Endothelial cell of umbilical vein (primary cell): ENCODE measurements around the gene TLE3. TPM values are rescaled to one million over a fixed set of nuclear protein-coding genes. Genes with fewer than 3 reads are reported as not detected.

Experiments used
- BruUV-seq: library from RNA; stranded (reverse); fragments of 400-500 nt; replicated peaks from 2 replicates; lab custom pipeline; 2021; lab: Mats Ljungman, UMichigan
- CTCF ChIA-PET: fragments of 300-600, 350-600 bp; sonication (Branson Sonifier 250); formaldehyde crosslinking; loops from one replicate; lab custom pipeline; 2021; ENCODE audit warnings: antibody characterized with exemption, inconsistent platforms; lab: Charles Lee
- POLR2A ChIA-PET: fragments of 300-600, 350-600 bp; sonication (Branson Sonifier 250); formaldehyde crosslinking; loops from one replicate; lab custom pipeline; 2021; ENCODE audit warnings: antibody characterized with exemption, inconsistent platforms; lab: Charles Lee
- DNase-seq: peaks from one replicate; pipeline ENCODE4 v3.0.0-alpha.2; 2011; ENCODE audit warnings: low read depth, low spot score
- FAIRE-seq: peaks from 2 replicates; lab custom pipeline; 2011; peaks lifted over from hg19 to GRCh38; lab: Jason Lieb, UNC
- H2AFZ ChIP-seq: 2 replicates; pipeline ENCODE4 v1.6.0; 2012; ENCODE audit warnings: low read depth, low read length, control low read depth, inconsistent platforms
- H3K27ac ChIP-seq: 2 replicates; pipeline ENCODE4 v1.5.1; 2011; ENCODE audit warnings: low read depth, mild to moderate bottlenecking, control low read depth, low read length, moderate library complexity; ENCODE audit not compliant: insufficient read depth
- H3K27me3 ChIP-seq, 2 experiments: 2 replicates each; pipeline versions ENCODE4 v1.6.0 to v1.6.1; 2011; ENCODE audit warnings: low read length in 2 of 2, mixed read lengths in 1 of 2; ENCODE audit not compliant: control insufficient read depth in 2 of 2, insufficient read depth in 2 of 2
- H3K36me3 ChIP-seq, 2 experiments: 2 replicates in 1 of 2; 3 replicates in 1 of 2; pipeline ENCODE4 v1.5.1; 2011; ENCODE audit warnings: low read length in 2 of 2, mild to moderate bottlenecking in 1 of 2, moderate library complexity in 1 of 2; ENCODE audit not compliant: control insufficient read depth in 2 of 2, insufficient read depth in 2 of 2; ENCODE audit errors: extremely low read depth in 1 of 2
- H3K4me1 ChIP-seq: 3 replicates; pipeline ENCODE4 v1.5.1; 2011; ENCODE audit warnings: mild to moderate bottlenecking, low read length; ENCODE audit not compliant: control insufficient read depth, insufficient read depth; ENCODE audit errors: extremely low read depth
- H3K4me2 ChIP-seq: 2 replicates; pipeline ENCODE4 v1.6.1; 2011; ENCODE audit warnings: low read length, control low read depth, mixed read lengths; ENCODE audit not compliant: insufficient read depth
- H3K4me3 ChIP-seq, 3 experiments: fragments of 200-600 bp in 1 of 3; sonication (generic), shearing (Covaris generic) in 1 of 3; replicated peaks in 1 of 3; 2 replicates each; pipeline ENCODE4 v1.5.1; 2011 to 2016; ENCODE audit warnings: control low read depth in 3 of 3, low read length in 3 of 3, mild to moderate bottlenecking in 2 of 3, inconsistent platforms in 1 of 3, low read depth in 1 of 3, moderate library complexity in 1 of 3; ENCODE audit not compliant: insufficient read depth in 1 of 3
- H3K79me2 ChIP-seq: 2 replicates; pipeline ENCODE4 v1.6.0; 2012; ENCODE audit warnings: low read length, inconsistent platforms; ENCODE audit not compliant: control insufficient read depth, insufficient read depth
- H3K9ac ChIP-seq: replicated peaks from 2 replicates; pipeline ENCODE3; 2011; ENCODE audit warnings: low read length, control low read depth; ENCODE audit not compliant: insufficient read depth; ENCODE audit errors: extremely low read depth
- H3K9me1 ChIP-seq: replicated peaks from 3 replicates; pipeline ENCODE4 v1.6.0; 2011; ENCODE audit warnings: mild to moderate bottlenecking, low read length; ENCODE audit not compliant: control insufficient read depth, insufficient read depth; ENCODE audit errors: extremely low read depth
- H3K9me3 ChIP-seq: replicated peaks from 2 replicates; pipeline ENCODE4 v1.5.1; 2012; ENCODE audit warnings: low read length, inconsistent platforms; ENCODE audit not compliant: control insufficient read depth, insufficient read depth
- H4K20me1 ChIP-seq: replicated peaks from 2 replicates; pipeline ENCODE3; 2011; ENCODE audit warnings: mild to moderate bottlenecking, low read length; ENCODE audit not compliant: control insufficient read depth, insufficient read depth; ENCODE audit errors: extremely low read depth
- CTCF ChIP-seq, 2 donors: IDR thresholded peaks; 1 replicate in 1 of 2; 2 replicates in 1 of 2; pipeline ENCODE4 v1.5.1; 2011; ENCODE audit warnings: low read length in 2 of 2, mild to moderate bottlenecking in 2 of 2, moderate library complexity in 2 of 2, control low read depth in 1 of 2, inconsistent platforms in 1 of 2, low read depth in 1 of 2; ENCODE audit not compliant: insufficient read depth in 1 of 2; ENCODE audit errors: extremely low read depth in 1 of 2
- EZH2 ChIP-seq: IDR thresholded peaks from 2 replicates; pipeline ENCODE4 v1.6.1; 2012; ENCODE audit warnings: borderline replicate concordance, low read depth, mild to moderate bottlenecking, moderate library complexity, low read length, inconsistent platforms; ENCODE audit not compliant: severe bottlenecking
- FOS ChIP-seq: IDR thresholded peaks from 2 replicates; pipeline ENCODE4 v1.6.1; 2011; ENCODE audit warnings: mild to moderate bottlenecking, low read length, moderate library complexity, borderline replicate concordance; ENCODE audit not compliant: insufficient read depth
- GATA2 ChIP-seq: IDR thresholded peaks from 2 replicates; pipeline ENCODE4 v1.7.0; 2011; ENCODE audit warnings: low read depth, mild to moderate bottlenecking, moderate library complexity, mixed read lengths, low read length; ENCODE audit not compliant: insufficient read length, insufficient read depth
- JUN ChIP-seq: IDR thresholded peaks from 2 replicates; pipeline ENCODE4 v1.6.1; 2011; ENCODE audit warnings: borderline replicate concordance, low read depth; ENCODE audit not compliant: insufficient read length, insufficient read depth
- MAX ChIP-seq: IDR thresholded peaks from 2 replicates; pipeline ENCODE4 v1.6.1; 2011; ENCODE audit not compliant: insufficient read depth, insufficient read length
- MYC ChIP-seq: IDR thresholded peaks from one replicate; pipeline ENCODE4 v1.6.1; 2011; ENCODE audit warnings: mild to moderate bottlenecking, low read depth, low read length
- POLR2A ChIP-seq: IDR thresholded peaks from 2 replicates; pipeline ENCODE4 v1.6.1; 2012; ENCODE audit warnings: low read depth, mild to moderate bottlenecking, control low read depth, low read length
- POLR2AphosphoS5 ChIP-seq: IDR thresholded peaks from 2 replicates; pipeline ENCODE4 v1.6.1; 2012; ENCODE audit warnings: low read depth, mild to moderate bottlenecking, control low read depth, low read length, moderate library complexity; ENCODE audit not compliant: insufficient read depth
- dilution Hi-C: fragments of 300-500 bp; cut with MboI; formaldehyde crosslinking; loops from one replicate; pipeline ENCODE4 v1.15.0; 2019; ENCODE audit warnings: low sequenced_read_pairs; ENCODE audit not compliant: extremely low pct_ligation_motif_present
- intact Hi-C: fragments of 100-400 bp; cut with micrococcal nuclease; formaldehyde crosslinking; loops from one replicate; pipeline ENCODE4 v1.10.0; 2022
- polyA plus RNA-seq, 4 experiments: library from polyadenylated mRNA; depleted of rRNA in 3 of 4; stranded (reverse) in 3 of 4; unstranded in 1 of 4; fragments of >200 nt; gene quantifications; 2 replicates each; pipeline versions ENCODE4 v1.2.1 to v1.2.3, GENCODE V29; 2011 to 2012; ENCODE audit warnings: missing spikeins in 1 of 4
- total RNA-seq: library from RNA; stranded (reverse); gene quantifications from 2 replicates; pipeline ENCODE4 v1.2.3, GENCODE V29; 2021

Gene TLE3
- total and polyA plus RNA-seq, 2 donors (not counting 3 experiments of a cell fraction or from before 2014, with no cell fraction given) = 40.5 to 56.9 TPM

- H3K36me3 ChIP-seq = no peaks in the 10 kb centered on the region
- no peak overlapping the region for H3K27ac ChIP-seq
- H3K9me3 ChIP-seq = no peaks in the 10 kb centered on the region
- no TSS peak for BruUV-seq
- H3K27me3 ChIP-seq = peaks cover 9 to 13% of the 10 kb centered on the region in 2 experiments
- intact Hi-C loops (no loop called here), dilution Hi-C loops (no loop called here)
- TF ChIP-seq POLR2A (no peak), CTCF (IDR thresholded peaks at IDR 0.05; ENCODE audit: extremely low read depth in 1 of 2, insufficient read depth in 1 of 2, low read depth in 1 of 2, low read length in 2 of 2) (no peak), JUN (no peak), POLR2AphosphoS5 (no peak), EZH2 (no peak), FOS (no peak), GATA2 (no peak), MYC (no peak), MAX (no peak)
- no peaks in the 10 kb centered on the region for H3K4me1 ChIP-seq
- no peak overlapping the region for H2AFZ ChIP-seq
- no peak overlapping the region for H3K4me3 ChIP-seq
- H3K9me1 ChIP-seq = no peaks in the 10 kb centered on the region
- no peaks in the 10 kb centered on the region for H3K79me2 ChIP-seq
- ChIA-PET POLR2A (no interaction called here), CTCF (interaction anchor here (1.1 to 1.7 kb wide), 3 partner anchors 11 to 15 kb away, joined by 3 to 9 read pairs (median 4); no protein-coding TSS in a partner anchor)
- no peak overlapping the region for H3K4me2 ChIP-seq
- no peak for FAIRE-seq
- no peak overlapping the region for H3K9ac ChIP-seq
- no peaks in the 10 kb centered on the region for H4K20me1 ChIP-seq
- no peak for DNase-seq
These were observed 68.4 kb downstream of the TLE3 start for GRCh38 chr15:70029297-70029701.
